Endothelial cell of umbilical vein (primary cell): ENCODE results near the gene DCDC1. TPM values are rescaled to one million over a fixed set of nuclear protein-coding genes. Genes with fewer than 3 reads are reported as not detected.

Source experiments
- BruUV-seq: library from RNA; stranded (reverse); fragments of 400-500 nt; replicated peaks from 2 replicates; lab custom pipeline; 2021; lab: Mats Ljungman, UMichigan
- CTCF ChIA-PET: fragments of 300-600, 350-600 bp; sonication (Branson Sonifier 250); formaldehyde crosslinking; loops from one replicate; lab custom pipeline; 2021; ENCODE audit warnings: antibody characterized with exemption, inconsistent platforms; lab: Charles Lee
- POLR2A ChIA-PET: fragments of 300-600, 350-600 bp; sonication (Branson Sonifier 250); formaldehyde crosslinking; loops from one replicate; lab custom pipeline; 2021; ENCODE audit warnings: antibody characterized with exemption, inconsistent platforms; lab: Charles Lee
- DNase-seq: peaks from one replicate; pipeline ENCODE4 v3.0.0-alpha.2; 2011; ENCODE audit warnings: low read depth, low spot score
- FAIRE-seq: peaks from 2 replicates; lab custom pipeline; 2011; peaks lifted over from hg19 to GRCh38; lab: Jason Lieb, UNC
- H2AFZ ChIP-seq: 2 replicates; pipeline ENCODE4 v1.6.0; 2012; ENCODE audit warnings: low read depth, low read length, control low read depth, inconsistent platforms
- H3K27ac ChIP-seq: 2 replicates; pipeline ENCODE4 v1.5.1; 2011; ENCODE audit warnings: low read depth, mild to moderate bottlenecking, control low read depth, low read length, moderate library complexity; ENCODE audit not compliant: insufficient read depth
- H3K27me3 ChIP-seq, 2 experiments: 2 replicates each; pipeline versions ENCODE4 v1.6.0 to v1.6.1; 2011; ENCODE audit warnings: low read length in 2 of 2, mixed read lengths in 1 of 2; ENCODE audit not compliant: control insufficient read depth in 2 of 2, insufficient read depth in 2 of 2
- H3K36me3 ChIP-seq, 2 experiments: 2 replicates in 1 of 2; 3 replicates in 1 of 2; pipeline ENCODE4 v1.5.1; 2011; ENCODE audit warnings: low read length in 2 of 2, mild to moderate bottlenecking in 1 of 2, moderate library complexity in 1 of 2; ENCODE audit not compliant: control insufficient read depth in 2 of 2, insufficient read depth in 2 of 2; ENCODE audit errors: extremely low read depth in 1 of 2
- H3K4me1 ChIP-seq: 3 replicates; pipeline ENCODE4 v1.5.1; 2011; ENCODE audit warnings: mild to moderate bottlenecking, low read length; ENCODE audit not compliant: control insufficient read depth, insufficient read depth; ENCODE audit errors: extremely low read depth
- H3K4me2 ChIP-seq: 2 replicates; pipeline ENCODE4 v1.6.1; 2011; ENCODE audit warnings: low read length, control low read depth, mixed read lengths; ENCODE audit not compliant: insufficient read depth
- H3K4me3 ChIP-seq, 3 experiments: fragments of 200-600 bp in 1 of 3; sonication (generic), shearing (Covaris generic) in 1 of 3; replicated peaks in 1 of 3; 2 replicates each; pipeline ENCODE4 v1.5.1; 2011 to 2016; ENCODE audit warnings: control low read depth in 3 of 3, low read length in 3 of 3, mild to moderate bottlenecking in 2 of 3, inconsistent platforms in 1 of 3, low read depth in 1 of 3, moderate library complexity in 1 of 3; ENCODE audit not compliant: insufficient read depth in 1 of 3
- H3K79me2 ChIP-seq: 2 replicates; pipeline ENCODE4 v1.6.0; 2012; ENCODE audit warnings: low read length, inconsistent platforms; ENCODE audit not compliant: control insufficient read depth, insufficient read depth
- H3K9ac ChIP-seq: replicated peaks from 2 replicates; pipeline ENCODE3; 2011; ENCODE audit warnings: low read length, control low read depth; ENCODE audit not compliant: insufficient read depth; ENCODE audit errors: extremely low read depth
- H3K9me1 ChIP-seq: replicated peaks from 3 replicates; pipeline ENCODE4 v1.6.0; 2011; ENCODE audit warnings: mild to moderate bottlenecking, low read length; ENCODE audit not compliant: control insufficient read depth, insufficient read depth; ENCODE audit errors: extremely low read depth
- H3K9me3 ChIP-seq: replicated peaks from 2 replicates; pipeline ENCODE4 v1.5.1; 2012; ENCODE audit warnings: low read length, inconsistent platforms; ENCODE audit not compliant: control insufficient read depth, insufficient read depth
- H4K20me1 ChIP-seq: replicated peaks from 2 replicates; pipeline ENCODE3; 2011; ENCODE audit warnings: mild to moderate bottlenecking, low read length; ENCODE audit not compliant: control insufficient read depth, insufficient read depth; ENCODE audit errors: extremely low read depth
- EZH2 ChIP-seq: IDR thresholded peaks from 2 replicates; pipeline ENCODE4 v1.6.1; 2012; ENCODE audit warnings: borderline replicate concordance, low read depth, mild to moderate bottlenecking, moderate library complexity, low read length, inconsistent platforms; ENCODE audit not compliant: severe bottlenecking
- FOS ChIP-seq: IDR thresholded peaks from 2 replicates; pipeline ENCODE4 v1.6.1; 2011; ENCODE audit warnings: mild to moderate bottlenecking, low read length, moderate library complexity, borderline replicate concordance; ENCODE audit not compliant: insufficient read depth
- GATA2 ChIP-seq: IDR thresholded peaks from 2 replicates; pipeline ENCODE4 v1.7.0; 2011; ENCODE audit warnings: low read depth, mild to moderate bottlenecking, moderate library complexity, mixed read lengths, low read length; ENCODE audit not compliant: insufficient read length, insufficient read depth
- JUN ChIP-seq: IDR thresholded peaks from 2 replicates; pipeline ENCODE4 v1.6.1; 2011; ENCODE audit warnings: borderline replicate concordance, low read depth; ENCODE audit not compliant: insufficient read length, insufficient read depth
- MYC ChIP-seq: IDR thresholded peaks from one replicate; pipeline ENCODE4 v1.6.1; 2011; ENCODE audit warnings: mild to moderate bottlenecking, low read depth, low read length
- POLR2A ChIP-seq: IDR thresholded peaks from 2 replicates; pipeline ENCODE4 v1.6.1; 2012; ENCODE audit warnings: low read depth, mild to moderate bottlenecking, control low read depth, low read length
- POLR2AphosphoS5 ChIP-seq: IDR thresholded peaks from 2 replicates; pipeline ENCODE4 v1.6.1; 2012; ENCODE audit warnings: low read depth, mild to moderate bottlenecking, control low read depth, low read length, moderate library complexity; ENCODE audit not compliant: insufficient read depth
- dilution Hi-C: fragments of 300-500 bp; cut with MboI; formaldehyde crosslinking; loops from one replicate; pipeline ENCODE4 v1.15.0; 2019; ENCODE audit warnings: low sequenced_read_pairs; ENCODE audit not compliant: extremely low pct_ligation_motif_present
- intact Hi-C: fragments of 100-400 bp; cut with micrococcal nuclease; formaldehyde crosslinking; loops from one replicate; pipeline ENCODE4 v1.10.0; 2022
- polyA plus RNA-seq, 4 experiments: library from polyadenylated mRNA; depleted of rRNA in 3 of 4; stranded (reverse) in 3 of 4; unstranded in 1 of 4; fragments of >200 nt; gene quantifications; 2 replicates each; pipeline versions ENCODE4 v1.2.1 to v1.2.3, GENCODE V29; 2011 to 2012; ENCODE audit warnings: missing spikeins in 1 of 4
- total RNA-seq: library from RNA; stranded (reverse); gene quantifications from 2 replicates; pipeline ENCODE4 v1.2.3, GENCODE V29; 2021
- TF ChIP-seq, protein P1 (sequence below), 2 donors: IDR thresholded peaks; 1 replicate in 1 of 2; 2 replicates in 1 of 2; pipeline ENCODE4 v1.5.1; 2011; ENCODE audit warnings: low read length in 2 of 2, mild to moderate bottlenecking in 2 of 2, moderate library complexity in 2 of 2, control low read depth in 1 of 2, inconsistent platforms in 1 of 2, low read depth in 1 of 2; ENCODE audit not compliant: insufficient read depth in 1 of 2; ENCODE audit errors: extremely low read depth in 1 of 2
- TF ChIP-seq, protein P2 (sequence below): IDR thresholded peaks from 2 replicates; pipeline ENCODE4 v1.6.1; 2011; ENCODE audit not compliant: insufficient read depth, insufficient read length

Gene DCDC1
- total and polyA plus RNA-seq, 2 donors (not counting 3 experiments of a cell fraction or from before 2014, with no cell fraction given) = 0.04 TPM; not detected in 1

DNA sequence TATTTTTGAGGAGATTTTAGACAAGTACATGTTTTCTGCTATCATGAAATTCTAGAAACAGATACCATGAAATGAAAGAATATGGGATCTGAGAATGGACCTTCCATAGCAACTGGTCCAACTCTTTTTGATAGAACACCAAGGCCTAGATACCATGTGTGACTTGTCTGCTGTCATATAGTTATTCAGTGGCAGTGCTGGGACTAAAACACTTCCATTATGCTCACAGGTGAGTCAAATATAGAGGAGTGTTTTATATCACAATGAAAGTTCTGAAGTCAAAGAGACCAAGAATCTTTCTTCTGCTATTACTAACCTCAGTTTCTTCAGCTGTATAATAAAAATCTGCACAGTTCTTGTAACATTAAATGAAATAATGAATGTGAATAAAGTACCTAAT, 276.9 kb downstream of the DCDC1 start:
- intact Hi-C loops = no loop called here
- H3K9ac ChIP-seq = no peak overlapping the region
- TF ChIP-seq, protein P1, sequence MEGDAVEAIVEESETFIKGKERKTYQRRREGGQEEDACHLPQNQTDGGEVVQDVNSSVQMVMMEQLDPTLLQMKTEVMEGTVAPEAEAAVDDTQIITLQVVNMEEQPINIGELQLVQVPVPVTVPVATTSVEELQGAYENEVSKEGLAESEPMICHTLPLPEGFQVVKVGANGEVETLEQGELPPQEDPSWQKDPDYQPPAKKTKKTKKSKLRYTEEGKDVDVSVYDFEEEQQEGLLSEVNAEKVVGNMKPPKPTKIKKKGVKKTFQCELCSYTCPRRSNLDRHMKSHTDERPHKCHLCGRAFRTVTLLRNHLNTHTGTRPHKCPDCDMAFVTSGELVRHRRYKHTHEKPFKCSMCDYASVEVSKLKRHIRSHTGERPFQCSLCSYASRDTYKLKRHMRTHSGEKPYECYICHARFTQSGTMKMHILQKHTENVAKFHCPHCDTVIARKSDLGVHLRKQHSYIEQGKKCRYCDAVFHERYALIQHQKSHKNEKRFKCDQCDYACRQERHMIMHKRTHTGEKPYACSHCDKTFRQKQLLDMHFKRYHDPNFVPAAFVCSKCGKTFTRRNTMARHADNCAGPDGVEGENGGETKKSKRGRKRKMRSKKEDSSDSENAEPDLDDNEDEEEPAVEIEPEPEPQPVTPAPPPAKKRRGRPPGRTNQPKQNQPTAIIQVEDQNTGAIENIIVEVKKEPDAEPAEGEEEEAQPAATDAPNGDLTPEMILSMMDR (IDR thresholded peaks at IDR 0.05; ENCODE audit: extremely low read depth in 1 of 2, insufficient read depth in 1 of 2, low read depth in 1 of 2, low read length in 2 of 2) = no peak
- TF ChIP-seq GATA2 = no peak
- TF ChIP-seq EZH2 = no peak
- no peak for TF ChIP-seq JUN
- TF ChIP-seq, protein P2, sequence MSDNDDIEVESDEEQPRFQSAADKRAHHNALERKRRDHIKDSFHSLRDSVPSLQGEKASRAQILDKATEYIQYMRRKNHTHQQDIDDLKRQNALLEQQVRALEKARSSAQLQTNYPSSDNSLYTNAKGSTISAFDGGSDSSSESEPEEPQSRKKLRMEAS = no peak
- TF ChIP-seq POLR2A = no peak
- TF ChIP-seq POLR2AphosphoS5 = no peak
- TF ChIP-seq FOS = no peak
- TF ChIP-seq MYC = no peak
- no peak overlapping the region for H2AFZ ChIP-seq
- no peaks in the 10 kb centered on the region for H4K20me1 ChIP-seq
- no peak overlapping the region for H3K4me3 ChIP-seq
- ChIA-PET POLR2A (no interaction called here), CTCF (interaction anchor here (0.6 kb wide), 1 partner anchor 54 kb away, joined by 3 read pairs; no protein-coding TSS in a partner anchor)
- FAIRE-seq (no peak), DNase-seq (no peak)
- dilution Hi-C loops = no loop called here
- no peak overlapping the region for H3K27ac ChIP-seq
- no peaks in the 10 kb centered on the region for H3K4me1 ChIP-seq
- no TSS peak for BruUV-seq
- H3K79me2 ChIP-seq = no peaks in the 10 kb centered on the region
- H3K27me3 ChIP-seq = no peaks in the 10 kb centered on the region
- H3K36me3 ChIP-seq = no peaks in the 10 kb centered on the region
- no peaks in the 10 kb centered on the region for H3K9me3 ChIP-seq
- H3K4me2 ChIP-seq = no peak overlapping the region
- no peaks in the 10 kb centered on the region for H3K9me1 ChIP-seq
